Pulmonary artery endothelial cell (primary cell): ENCODE measurements around the gene PDE10A. TPM values are rescaled to one million over a fixed set of nuclear protein-coding genes. Genes with fewer than 3 reads are reported as not detected.
"Not testable (repeated sequence)": the region's sequence is repeated elsewhere in the genome, so short reads cannot be mapped to it uniquely, and the experiment has no call there.

Experiments
- DNase-seq: peaks from one replicate; pipeline ENCODE4 v3.0.0-alpha.2; 2011; ENCODE audit warnings: low read depth, low spot score
- total RNA-seq: library from RNA; depleted of rRNA; stranded (reverse); fragments of >200 nt; gene quantifications from 2 replicates; pipeline ENCODE4 v1.2.3, GENCODE V29; 2014

PDE10A gene
- total RNA-seq, 1 donor from 2014 or later, result 7.1 TPM

DNA sequence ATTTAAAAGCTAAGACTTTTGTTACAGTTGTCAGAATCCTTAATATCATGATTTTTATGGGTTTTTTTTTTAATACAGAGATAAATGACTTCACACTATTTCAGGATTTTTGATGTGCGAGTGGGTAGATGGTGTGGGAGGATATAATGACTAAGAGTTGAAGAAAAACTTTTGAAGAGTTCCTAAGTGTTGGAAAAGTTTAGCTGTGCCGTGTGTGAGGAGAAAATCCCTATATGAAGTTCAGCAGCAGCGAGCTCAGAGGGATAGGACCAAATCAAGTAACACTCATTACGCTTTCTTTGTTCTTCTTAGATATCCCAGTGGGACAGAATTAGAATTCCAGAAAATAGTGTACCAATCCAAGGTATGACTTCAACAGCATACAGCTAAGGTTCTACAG is 34.1 kb downstream of the PDE10A start:
- DNase-seq, result no peak

DNA sequence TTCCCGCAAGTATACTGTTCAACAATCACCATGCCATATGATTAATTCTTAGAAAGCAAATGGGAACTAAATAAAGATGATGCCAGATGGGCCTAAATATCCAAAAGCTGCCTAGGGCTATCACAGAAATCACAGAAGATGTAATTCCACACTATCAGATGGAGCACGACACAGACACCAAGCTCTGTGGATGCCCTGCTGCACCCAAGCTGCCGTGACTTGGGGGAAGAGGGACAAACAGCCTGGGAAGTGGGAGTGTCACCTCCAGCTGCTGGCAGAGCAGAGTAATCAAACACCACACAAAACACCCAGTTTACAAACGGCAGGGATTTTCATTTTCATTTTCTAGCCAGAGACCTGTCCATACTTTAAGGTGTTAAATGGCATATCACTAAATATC is 35.7 kb downstream of the PDE10A start:
- DNase-seq, result no peak

DNA sequence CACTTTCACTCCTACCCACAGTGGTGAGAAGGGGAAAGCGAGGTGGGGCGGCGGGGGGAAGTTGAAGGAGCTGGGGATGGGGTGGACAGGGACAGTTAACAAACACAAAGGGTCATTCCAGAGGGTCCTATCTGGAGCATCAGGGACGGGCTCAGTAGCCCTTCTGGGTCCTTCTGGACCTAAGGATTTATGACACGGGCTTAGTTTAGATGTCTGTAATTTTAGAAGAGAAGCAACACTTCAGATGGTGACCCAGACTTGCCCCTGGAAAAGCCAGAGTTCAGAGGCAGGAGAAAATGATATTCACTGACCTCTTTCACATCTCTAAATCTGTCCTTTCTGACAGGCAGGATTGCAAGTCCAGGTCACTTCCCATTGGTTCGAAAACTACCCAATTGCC is 36.3 kb downstream of the PDE10A start:
- no peak for DNase-seq

DNA sequence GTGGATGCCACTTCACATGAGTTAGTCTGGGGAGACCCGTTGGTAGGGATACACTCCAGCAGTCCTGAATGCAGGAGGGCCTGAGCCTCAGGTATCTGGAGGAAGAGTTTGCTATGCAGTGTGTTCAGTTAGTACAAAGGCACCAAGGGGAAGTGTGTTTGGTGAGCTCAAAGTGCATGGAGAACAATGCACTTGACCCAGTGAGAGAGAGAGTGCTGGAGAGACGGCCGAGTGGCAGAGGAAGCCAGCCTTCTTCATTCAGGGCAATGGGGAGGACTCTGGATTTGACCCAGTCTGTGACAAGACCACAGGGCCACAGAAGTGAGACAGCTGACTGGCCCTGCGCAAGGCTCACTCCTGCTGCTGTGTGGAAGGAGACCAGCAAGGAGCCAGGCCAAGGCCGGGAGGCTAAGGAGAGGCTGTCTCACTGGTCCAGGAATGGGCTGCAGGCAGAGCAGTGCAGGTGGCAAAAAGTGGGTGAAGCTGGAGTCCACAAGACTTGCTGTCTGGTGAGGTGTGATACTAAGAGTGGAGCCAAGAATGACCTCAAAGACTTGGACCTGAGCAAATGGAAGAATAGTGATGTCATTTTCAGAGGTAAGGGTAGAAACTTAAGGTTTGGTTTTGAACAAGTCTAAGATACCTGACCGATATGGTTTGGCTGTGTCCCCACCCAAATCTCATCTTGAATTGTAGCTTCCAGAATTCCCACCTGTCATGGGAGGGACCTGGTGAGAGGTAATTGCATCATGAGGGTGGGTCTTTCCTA is 38.0 kb downstream of the PDE10A start:
- DNase-seq, result no peak

DNA sequence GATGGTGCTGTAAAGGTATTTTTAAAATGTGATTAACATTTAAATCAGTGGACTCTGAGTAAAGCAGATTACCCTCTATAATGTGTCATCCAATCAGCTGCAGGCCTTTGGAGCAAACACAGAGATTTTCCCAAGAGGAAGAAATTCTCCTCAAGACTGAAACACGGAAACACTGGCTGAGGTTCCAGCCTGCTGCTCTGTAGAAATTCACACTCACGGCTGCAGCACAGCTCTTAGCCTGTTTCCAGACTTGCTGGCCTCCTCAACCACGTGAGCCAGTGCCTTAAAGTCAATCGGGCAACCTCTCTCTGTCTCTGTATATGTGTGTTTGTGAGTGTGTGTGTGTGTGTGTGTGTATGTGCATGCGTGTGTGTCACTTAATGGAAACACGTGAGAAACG is 41.1 kb downstream of the PDE10A start:
- no peak for DNase-seq

DNA sequence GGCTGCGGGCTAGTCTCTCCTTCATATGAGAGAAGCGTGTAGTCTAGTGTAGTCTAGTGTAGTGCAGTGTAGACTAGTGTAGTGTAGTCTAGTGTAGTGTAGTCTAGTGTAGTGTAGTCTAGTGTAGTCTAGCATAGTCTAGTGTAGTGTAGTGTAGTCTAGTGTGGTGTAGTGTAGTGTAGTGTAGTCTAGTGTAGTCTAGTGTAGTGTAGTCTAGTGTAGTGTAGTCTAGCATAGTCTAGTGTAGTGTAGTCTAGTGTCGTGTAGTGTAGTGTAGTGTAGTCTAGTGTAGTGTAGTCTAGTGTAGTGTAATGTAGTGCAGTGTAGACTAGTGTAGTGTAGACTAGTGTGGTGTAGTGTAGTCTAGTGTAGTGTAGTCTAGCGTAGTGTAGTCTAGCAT is 44.1 kb downstream of the PDE10A start:
- not testable (repeated sequence) for DNase-seq

DNA sequence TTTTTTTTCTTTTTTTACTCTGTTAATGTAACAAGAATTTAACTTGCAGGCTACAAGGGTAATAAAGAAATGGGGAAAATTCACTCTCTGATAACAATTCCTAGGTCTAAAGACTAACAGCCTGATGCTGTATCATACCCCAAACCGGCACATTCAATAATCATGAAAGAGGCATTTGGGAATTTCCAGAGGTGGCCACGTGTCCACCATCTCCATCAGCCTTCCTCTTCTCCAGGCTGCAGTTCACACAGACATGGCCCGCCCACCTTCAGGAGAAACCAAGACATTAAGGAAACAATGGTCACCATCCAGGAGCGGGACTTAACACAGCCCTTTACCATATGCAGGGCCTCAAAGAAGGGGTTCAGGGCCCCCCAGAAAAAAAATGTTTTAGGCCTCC is 44.8 kb downstream of the PDE10A start:
- DNase-seq, result no peak

DNA sequence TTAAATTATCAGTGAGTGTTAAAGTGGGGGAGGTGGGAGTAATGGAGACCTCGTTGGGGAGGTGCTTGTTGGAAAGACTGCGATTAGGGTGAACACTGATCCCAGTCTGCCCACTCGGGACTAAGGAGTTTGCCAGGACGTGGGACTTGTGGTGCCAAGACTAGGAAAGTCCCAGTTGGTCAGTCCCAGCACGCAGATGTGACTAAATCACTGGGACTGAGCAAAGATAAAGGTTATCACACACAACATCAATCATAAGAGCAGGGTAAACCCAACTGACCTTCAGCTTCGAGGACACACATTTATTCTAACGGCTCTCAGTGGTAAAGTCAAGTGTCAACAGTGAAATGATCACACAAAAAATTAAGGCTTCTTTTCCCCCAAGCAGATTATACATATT is 45.5 kb downstream of the PDE10A start:
- DNase-seq, result no peak

DNA sequence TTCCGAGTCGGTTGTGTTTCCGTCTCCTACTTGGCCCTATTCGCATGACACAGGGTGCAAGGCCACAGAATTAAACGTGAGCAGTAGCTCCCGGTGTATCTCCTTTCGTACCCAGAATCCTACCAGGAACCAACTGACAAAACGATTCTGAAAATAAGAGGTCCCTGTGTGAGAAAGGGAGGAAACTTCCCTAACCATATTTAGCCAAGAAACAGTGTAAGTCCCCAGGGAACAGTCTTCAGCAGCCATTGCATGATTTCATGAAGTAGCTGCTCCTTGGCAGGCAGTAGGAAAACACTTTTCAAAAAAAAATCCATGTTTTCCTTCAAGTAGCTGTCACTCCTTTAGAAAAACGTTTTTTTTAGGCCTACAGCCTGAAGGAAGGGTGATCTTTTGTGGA is 46.9 kb downstream of the PDE10A start:
- DNase-seq, result no peak

DNA sequence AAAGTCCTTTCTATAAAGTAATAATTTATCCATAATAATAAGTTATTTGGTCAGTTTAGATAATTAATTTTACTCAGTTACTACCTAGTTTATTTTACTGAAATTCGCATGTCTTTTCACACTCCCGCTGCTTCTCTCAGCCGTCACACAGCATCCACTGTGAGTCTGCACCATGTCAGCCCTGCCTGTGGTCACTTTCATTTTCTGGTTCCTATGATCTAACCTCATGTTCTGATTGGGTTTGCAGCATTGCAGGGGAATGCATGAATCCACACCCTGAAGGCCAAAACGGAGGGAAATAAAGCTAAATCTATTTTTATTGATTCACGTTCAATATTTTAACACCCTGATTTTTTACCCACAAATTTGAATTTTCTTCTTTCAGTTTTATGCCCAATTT is 47.4 kb downstream of the PDE10A start:
- no peak for DNase-seq

DNA sequence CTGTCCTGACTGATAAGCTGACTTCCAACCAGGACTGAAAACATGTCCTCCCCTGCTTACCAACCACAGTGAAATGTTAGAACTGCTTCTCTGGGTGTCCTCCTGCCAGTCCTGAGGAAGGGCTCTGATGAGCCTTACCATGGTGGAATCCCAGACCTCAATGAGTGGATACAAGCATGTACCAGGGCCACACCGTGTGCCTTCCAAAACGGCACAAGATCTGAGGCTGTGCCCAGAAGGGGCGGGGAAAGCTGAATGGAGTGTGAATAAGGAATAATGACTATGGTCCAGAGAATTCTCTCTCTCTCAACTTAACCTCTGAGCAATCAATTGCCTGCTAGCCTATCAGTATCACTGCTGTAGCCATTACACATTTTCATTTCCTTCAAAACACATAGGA is 51.7 kb downstream of the PDE10A start:
- DNase-seq, result no peak

DNA sequence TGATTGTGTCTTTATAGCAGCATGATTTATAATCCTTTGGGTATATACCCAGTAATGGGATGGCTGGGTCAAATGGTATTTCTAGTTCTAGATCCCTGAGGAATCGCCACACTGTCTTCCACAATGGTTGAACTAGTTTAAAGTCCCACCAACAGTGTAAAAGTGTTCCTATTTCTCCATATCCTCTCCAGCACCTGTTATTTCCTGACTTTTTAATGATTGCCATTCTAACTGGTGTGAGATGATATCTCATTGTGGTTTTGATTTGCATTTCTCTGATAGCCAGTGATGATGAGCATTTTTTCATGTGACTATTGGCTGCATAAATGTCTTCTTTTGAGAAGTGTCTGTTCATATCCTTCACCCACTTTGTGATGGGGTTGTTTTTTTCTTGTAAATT is 54.5 kb downstream of the PDE10A start:
- not testable (repeated sequence) for DNase-seq

DNA sequence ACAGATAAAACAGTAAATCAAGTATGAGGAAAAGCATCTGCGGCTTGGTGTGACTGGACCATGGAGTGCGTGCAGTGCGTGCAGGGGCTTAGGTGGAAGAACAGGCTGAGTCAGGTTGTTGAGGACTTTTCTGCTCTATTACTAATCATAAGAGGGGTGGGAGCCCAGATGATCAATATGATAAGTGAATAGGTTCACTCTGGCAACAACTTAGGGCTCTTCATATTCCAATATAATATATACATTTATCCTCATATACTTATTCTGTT is 56.4 kb downstream of the PDE10A start:
- DNase-seq, result no peak

DNA sequence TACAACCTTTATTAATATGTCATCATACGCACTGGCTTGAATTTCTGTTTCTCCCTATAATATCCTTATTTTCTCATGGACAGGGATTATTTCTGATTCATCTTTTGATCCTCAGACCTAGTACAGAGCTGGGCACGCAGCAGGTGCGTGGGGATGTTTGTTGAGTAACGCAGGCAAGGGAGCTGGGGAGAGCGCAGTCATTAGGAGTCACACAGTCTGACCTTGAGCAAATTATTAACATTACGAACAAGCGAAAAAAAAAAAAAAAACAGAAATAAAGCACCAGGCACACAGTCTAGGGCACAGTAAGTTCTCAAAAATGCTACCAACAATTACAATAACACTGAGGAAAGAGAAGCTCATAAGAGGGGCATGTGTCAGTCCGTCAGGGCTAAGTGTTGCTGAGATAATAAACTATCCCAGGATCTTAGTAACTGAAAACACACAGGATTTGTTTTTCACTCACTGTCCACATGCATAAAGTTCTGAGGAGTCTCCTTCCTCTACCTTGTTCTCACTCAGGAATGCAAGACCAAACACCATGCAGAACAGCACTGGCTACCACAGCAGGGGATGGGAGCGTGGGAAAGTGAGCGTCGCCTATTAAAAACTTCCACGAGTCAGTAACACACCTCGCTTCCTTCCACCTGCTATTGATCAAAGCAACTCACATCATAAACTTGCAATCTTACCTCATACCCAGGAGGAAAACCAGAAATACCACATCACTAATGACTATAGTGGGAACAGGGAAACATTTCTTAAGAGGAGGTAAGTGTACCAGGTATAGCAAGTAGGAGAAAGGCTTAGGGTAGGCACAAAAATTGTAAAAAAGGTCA is 56.9 kb downstream of the PDE10A start:
- DNase-seq, result no peak

DNA sequence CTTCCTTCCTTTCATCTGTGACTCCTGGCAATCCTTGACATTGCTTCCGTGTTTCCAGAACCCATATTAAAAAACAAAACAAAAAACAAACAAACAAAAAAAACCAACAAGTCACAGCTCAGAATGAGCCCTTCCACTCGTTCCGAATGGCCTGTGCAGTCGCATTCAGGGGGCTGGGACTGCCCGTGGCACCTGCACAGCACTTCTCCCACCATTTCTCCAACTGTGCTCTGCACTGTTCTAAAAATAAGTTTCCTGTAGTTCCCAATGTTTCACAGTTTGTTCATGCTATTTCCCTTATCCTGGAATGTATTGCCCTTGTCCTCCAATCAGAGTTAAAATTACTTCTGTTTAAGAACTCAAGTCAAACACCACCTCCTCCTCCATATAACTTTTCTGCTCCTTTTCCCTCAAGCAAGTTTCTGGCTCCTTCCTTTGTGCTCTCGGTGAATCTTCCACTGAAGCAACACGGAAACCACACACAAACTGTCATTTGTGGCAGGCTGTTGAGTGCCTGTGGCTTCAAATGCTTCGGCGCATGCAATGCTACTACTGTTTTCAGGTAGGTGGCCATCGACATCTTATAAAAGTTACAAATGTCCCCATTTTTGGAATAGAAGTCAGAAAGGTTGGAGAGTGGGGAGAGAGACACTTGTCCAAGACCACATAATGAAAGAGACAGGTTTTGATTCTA is 57.7 kb downstream of the PDE10A start:
- DNase-seq, result no peak

DNA sequence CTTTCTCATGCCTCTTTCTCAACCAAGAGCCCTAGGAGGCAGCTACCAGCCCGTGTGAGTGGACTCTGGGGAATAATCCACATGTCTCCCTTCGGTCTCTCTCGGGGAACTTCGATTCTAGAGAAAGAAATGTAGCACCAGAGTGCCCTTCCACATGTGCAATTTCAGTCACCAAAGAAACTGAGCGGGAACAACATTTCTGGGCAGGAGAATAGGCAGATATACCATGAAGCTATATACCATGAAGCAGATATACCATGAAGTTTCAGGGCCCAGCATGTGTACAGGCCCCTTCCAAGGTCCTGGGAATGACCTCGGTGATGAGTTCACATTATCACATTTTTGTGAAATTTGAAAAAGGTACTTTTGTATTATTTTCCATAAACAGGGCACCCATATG is 60.8 kb downstream of the PDE10A start:
- no peak for DNase-seq

DNA sequence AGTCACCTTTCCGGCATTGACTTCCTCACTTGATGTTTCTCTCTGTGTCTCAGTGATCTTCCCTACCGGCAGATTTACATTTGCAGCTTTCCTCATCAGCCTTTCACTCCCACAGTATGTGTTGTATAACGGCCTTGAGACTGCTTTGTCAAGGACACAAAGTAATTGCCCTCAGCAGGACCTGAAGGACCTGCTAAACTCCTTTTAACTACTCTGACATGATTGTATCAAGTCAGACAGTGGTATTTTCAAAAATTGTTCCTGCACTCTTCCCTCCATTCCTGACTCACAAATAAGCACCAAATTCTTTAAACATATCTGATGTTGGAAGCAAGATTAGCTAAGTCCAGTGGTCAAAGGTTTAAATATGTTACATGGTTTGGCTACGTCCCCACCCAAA is 62.4 kb downstream of the PDE10A start:
- no peak for DNase-seq

DNA sequence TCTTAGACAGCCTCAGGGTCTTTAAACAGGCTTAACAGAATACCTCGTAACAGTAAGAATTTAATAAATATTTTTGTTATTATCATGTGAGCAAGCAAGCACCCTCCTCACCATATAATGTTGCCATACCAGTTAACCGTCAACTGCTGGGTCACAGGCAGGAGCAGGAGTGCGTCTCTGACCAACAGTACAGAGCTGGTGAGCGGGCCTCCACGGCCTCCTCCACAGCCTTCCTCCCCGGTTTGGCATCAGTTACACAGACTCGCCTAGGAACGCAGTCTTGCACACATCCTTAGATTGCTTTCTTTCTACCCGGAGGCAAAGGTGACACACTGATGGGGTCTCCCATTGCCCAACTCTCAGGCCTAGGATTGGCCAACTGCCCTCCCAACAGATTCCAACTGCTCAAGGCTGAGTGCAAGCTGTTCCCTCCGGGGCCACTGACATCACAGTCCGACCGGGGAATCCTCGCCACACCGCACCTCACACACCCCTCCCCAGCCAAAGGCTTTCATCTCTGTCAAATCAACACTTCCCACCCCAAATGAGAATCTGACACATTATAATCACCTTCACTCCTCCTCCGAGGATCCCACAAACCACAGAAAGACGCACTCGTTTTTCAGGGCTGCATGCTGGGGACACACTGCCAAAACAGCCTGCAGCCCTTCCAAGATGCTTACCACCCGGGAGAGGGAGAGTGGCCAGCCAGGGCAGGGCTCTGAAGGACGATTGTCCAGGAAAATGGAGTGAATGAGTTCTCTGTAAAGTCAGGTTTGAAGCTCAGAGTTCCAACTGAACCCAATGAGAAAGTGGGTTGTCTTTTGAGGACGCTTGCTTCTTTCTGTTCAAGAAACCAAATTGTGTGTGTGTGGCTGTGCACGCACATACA is 63.2 kb downstream of the PDE10A start:
- no peak for DNase-seq

DNA sequence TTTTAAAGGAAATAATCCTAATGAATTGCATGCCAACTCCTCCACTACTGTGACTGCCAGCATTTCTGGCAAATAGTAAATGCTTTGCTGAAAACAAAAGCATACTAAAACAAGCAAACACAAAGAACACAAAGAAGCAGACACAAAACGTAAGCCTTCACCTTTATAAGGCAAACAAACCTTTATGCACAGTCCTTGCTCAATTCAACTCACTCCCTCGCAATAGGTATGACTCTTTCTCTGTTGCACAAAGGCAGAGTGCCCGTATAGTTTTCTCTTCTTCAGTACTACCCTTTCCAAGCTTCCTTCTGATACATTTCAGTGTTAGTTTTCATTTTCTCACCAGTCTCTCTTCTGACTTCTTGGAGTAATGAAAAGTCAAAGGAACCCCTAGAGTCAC is 63.9 kb downstream of the PDE10A start:
- no peak for DNase-seq

DNA sequence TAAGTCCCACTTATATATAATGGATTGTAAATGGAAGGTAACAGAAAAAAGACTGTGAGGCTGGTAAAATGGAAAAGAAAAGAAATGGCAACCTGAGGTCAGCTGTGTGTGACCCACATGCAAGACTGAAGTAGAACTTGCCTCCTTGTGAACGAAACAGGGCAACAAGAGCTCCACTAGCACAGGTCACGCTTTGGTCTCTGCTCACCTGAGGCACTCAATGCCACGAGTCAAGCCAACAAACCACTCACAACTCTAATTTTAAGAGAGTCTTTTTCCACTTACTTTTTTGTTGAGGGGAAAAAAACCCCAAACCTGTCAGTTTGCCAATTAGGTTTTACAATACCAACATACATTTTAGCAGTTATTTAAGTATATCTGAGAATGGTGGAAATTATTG is 65.2 kb downstream of the PDE10A start:
- no peak for DNase-seq

DNA sequence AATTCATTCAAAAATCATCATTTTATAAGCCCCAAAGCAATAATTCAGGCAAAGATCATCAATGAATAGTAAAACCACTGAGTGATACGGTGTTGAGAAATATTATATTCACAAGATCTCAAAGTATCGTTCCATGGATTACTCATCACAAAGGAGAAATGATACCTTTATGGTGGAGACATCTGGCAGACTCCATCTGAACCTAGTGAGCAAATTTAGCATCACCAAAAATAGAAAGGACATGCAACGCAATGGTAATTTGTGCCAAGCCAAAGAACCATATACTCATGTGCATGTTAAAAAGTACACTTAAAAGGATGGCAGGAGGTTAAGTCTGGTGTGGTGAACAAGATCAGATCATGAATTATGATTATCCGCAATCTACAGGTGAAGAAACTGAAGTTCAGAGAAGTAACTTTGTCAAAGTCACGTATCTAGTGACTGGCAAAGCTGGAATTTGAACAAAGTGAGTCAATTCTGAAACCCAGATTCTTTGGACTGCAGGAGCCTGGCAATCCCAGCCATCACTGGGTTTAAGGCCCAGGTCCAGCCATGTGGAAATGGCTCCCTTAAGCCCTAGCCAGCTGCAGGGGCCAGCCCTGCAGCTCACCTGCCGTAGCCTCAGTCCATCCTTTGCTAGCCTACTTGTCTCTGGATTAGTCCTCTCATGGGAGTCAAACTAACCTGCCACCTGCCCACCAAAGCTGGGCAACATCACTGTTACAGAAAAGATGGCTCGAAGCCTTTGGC is 68.3 kb downstream of the PDE10A start:
- DNase-seq, result no peak
